Measurements from ENCODE around the gene GDPD3.
"Not testable (repeated sequence)": the region's sequence is repeated elsewhere in the genome, so short reads cannot be mapped to it uniquely, and the experiment has no call there.

Gene GDPD3

GRCh38 chr16:30116291-30117207 is 3.2 kb upstream of the GDPD3 start:
- DNase-seq (ENCODE audit: insufficient read length, low spot score) (no peak), FAIRE-seq (no peak)
- TF ChIP-seq CTCF (IDR thresholded peaks at IDR 0.05; ENCODE audit: insufficient read depth, missing control alignments): no peak

GRCh38 chr16:30115238-30115637 is 1.9 kb upstream of the GDPD3 start:
- DNase-seq (ENCODE audit: insufficient read length, low spot score) (no peak), FAIRE-seq (no peak)
- no peak for TF ChIP-seq CTCF (IDR thresholded peaks at IDR 0.05; ENCODE audit: insufficient read depth, missing control alignments)

- not testable (repeated sequence) for FAIRE-seq
These were observed 1.5 kb upstream of the GDPD3 start for GRCh38 chr16:30114833-30115232.

GRCh38 chr16:30114411-30114810 is 1.1 kb upstream of the GDPD3 start:
- no peak for DNase-seq (ENCODE audit: insufficient read length, low spot score)
- TF ChIP-seq CTCF (IDR thresholded peaks at IDR 0.05; ENCODE audit: insufficient read depth, missing control alignments): no peak
- no peak for FAIRE-seq

More at GRCh38 chr16:30114833-30115232, 1.5 kb upstream of the GDPD3 start:
- not testable (repeated sequence) for DNase-seq (ENCODE audit: insufficient read length, low spot score)

- no peak for TF ChIP-seq CTCF (IDR thresholded peaks at IDR 0.05; ENCODE audit: insufficient read depth, missing control alignments)
- DNase-seq (ENCODE audit: insufficient read length, low spot score) (no peak), FAIRE-seq (no peak)
These were observed 485 bp upstream of the GDPD3 start for GRCh38 chr16:30113711-30114333.

GRCh38 chr16:30112197-30113030 is 923 bp downstream of the GDPD3 start:
- peak; percentile 50 for TF ChIP-seq CTCF (IDR thresholded peaks at IDR 0.05; ENCODE audit: insufficient read depth, missing control alignments)
- no peak for FAIRE-seq
- DNase-seq (ENCODE audit: insufficient read length, low spot score): peak; percentile 62

GRCh38 chr16:30110661-30111060 is 2.7 kb downstream of the GDPD3 start:
- no peak for TF ChIP-seq CTCF (IDR thresholded peaks at IDR 0.05; ENCODE audit: insufficient read depth, missing control alignments)

More at GRCh38 chr16:30110661-30111060, 2.7 kb downstream of the GDPD3 start:
- FAIRE-seq: no peak
- DNase-seq (ENCODE audit: insufficient read length, low spot score): no peak

Measured in D721Med (cell line).